Mammary epithelial cell (primary cell): ENCODE measurements around the gene MYO3A.

Source experiments
- CTCF ChIP-seq, 2 donors: IDR thresholded peaks in 1 of 2; conservative IDR thresholded peaks in 1 of 2; 2 replicates each; pipeline ENCODE4 v1.5.1; 2011 to 2012; ENCODE audit warnings: inconsistent platforms in 2 of 2, low read length in 2 of 2, mild to moderate bottlenecking in 2 of 2, control low read depth in 1 of 2, low read depth in 1 of 2; ENCODE audit not compliant: insufficient read depth in 1 of 2; ENCODE audit errors: extremely low read depth in 1 of 2
- EZH2 ChIP-seq: IDR thresholded peaks from 2 replicates; pipeline ENCODE4 v1.6.1; 2012; ENCODE audit warnings: low read length, inconsistent platforms, borderline replicate concordance

- TF ChIP-seq CTCF (conservative IDR thresholded peaks at IDR 0.05 in 1 of 2, IDR thresholded peaks at IDR 0.05 in 1 of 2; ENCODE audit: extremely low read depth in 1 of 2, insufficient read depth in 1 of 2, low read depth in 1 of 2, low read length in 2 of 2) (no peak), EZH2 (no peak)
Measured at GRCh38 chr10:26219676-26220075, 285.6 kb downstream of the MYO3A start.
